ENCODE measurements around the gene SETD7.

SETD7 gene

DNA sequence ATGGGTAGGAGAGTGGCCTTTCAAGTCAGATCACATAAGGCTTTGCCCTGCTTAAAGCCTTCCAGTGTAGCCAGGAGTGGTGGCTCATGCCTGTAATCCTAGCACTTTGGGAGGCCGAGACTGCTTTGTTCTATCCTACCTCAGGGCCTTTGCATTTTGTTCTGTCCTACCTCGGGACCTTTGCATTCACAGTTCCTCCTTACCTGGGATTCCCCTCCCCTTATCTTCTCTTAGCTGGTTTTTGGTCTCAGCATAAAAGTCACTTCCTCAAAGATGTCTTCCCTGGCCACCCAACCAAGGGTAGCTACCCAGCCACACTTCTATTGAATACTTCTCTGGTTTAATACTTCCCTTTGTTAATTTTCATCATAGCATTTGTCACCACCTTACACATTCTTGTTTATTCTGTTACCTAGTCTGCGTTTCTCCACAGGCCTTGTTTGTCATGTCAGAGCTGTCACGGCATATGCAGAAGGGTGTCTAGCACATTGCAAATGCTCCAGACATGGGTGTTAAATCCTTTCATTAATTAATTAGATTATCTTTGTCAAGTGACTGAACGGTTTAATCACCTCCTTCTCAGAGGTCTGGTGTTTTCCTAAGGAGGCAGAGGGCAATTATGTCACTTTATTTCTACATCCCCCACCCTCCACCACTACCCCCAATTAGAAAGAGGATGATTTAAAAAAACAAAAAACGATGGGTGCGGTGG lies 11.3 kb upstream of the SETD7 start:
- no peak for TF ChIP-seq ZFX (IDR thresholded peaks at IDR 0.05)
- TF ChIP-seq, protein P1, sequence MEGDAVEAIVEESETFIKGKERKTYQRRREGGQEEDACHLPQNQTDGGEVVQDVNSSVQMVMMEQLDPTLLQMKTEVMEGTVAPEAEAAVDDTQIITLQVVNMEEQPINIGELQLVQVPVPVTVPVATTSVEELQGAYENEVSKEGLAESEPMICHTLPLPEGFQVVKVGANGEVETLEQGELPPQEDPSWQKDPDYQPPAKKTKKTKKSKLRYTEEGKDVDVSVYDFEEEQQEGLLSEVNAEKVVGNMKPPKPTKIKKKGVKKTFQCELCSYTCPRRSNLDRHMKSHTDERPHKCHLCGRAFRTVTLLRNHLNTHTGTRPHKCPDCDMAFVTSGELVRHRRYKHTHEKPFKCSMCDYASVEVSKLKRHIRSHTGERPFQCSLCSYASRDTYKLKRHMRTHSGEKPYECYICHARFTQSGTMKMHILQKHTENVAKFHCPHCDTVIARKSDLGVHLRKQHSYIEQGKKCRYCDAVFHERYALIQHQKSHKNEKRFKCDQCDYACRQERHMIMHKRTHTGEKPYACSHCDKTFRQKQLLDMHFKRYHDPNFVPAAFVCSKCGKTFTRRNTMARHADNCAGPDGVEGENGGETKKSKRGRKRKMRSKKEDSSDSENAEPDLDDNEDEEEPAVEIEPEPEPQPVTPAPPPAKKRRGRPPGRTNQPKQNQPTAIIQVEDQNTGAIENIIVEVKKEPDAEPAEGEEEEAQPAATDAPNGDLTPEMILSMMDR (conservative IDR thresholded peaks at IDR 0.05) = no peak
- H3K27ac ChIP-seq = no peak overlapping the region

DNA sequence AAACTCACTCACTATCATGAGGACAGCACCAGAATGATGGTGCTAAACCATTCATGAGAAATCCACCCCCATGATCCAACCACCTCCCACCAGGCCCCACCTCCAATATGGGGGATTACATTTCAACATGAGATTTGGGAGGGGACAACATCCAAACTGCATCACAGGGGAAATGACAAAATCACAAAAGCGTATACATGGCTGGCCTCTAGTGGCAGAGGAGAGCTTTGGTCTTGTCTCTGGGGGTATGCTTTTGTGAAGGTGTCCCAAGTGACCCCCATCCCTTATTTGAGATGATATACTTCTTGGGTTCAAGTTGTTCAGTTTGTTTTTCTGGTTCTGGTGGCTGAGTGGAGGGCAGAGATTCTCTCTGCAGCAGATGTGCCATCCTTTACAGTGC lies 8.5 kb upstream of the SETD7 start:
- no peak for TF ChIP-seq ZFX (IDR thresholded peaks at IDR 0.05)
- TF ChIP-seq, protein P1 (conservative IDR thresholded peaks at IDR 0.05) = no peak; the same call in none of the 2 replicates
- no peak overlapping the region for H3K27ac ChIP-seq

DNA sequence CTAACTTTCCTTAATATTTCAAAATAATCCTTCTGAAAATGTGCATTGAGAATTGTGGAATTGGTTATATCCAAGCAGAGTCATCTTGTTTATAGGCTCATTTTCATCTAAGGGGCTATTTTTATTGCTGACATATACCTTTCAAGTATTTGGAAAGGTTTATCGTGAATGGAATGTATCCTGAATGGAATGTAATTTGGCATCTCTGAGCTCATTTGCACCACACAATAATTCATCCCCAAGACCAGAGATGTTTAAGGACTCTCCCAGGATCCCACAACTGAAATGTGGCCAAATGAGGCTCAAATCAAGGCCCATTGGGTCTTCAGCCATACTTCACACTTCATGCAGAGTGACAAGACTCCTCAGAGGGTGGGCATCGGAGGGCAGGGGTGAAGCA lies 7.5 kb upstream of the SETD7 start:
- no peak overlapping the region for H3K27ac ChIP-seq
- TF ChIP-seq, protein P1 (conservative IDR thresholded peaks at IDR 0.05) = no peak
- TF ChIP-seq ZFX (IDR thresholded peaks at IDR 0.05) = no peak

DNA sequence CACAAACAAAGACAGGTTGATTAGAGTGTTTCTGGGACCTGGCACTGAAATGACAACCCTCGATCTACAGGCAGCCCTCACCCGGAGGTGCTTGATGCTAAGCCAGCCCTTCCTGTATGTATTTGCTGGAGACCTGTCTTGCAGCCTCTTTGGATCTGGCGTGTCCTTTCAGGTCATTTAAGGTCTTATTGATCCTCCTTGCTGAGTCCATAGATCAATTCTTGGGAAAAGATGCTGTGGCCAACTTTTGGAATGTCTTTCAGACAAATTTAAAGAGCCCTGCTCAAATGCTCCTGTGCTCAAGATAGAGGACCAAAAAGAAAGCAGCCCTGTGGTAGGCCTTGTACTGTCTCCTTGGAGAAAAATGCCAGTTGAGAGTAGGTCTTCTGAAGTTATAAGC lies 6.8 kb upstream of the SETD7 start:
- no peak for TF ChIP-seq ZFX (IDR thresholded peaks at IDR 0.05)
- TF ChIP-seq, protein P1 (conservative IDR thresholded peaks at IDR 0.05) = no peak

DNA sequence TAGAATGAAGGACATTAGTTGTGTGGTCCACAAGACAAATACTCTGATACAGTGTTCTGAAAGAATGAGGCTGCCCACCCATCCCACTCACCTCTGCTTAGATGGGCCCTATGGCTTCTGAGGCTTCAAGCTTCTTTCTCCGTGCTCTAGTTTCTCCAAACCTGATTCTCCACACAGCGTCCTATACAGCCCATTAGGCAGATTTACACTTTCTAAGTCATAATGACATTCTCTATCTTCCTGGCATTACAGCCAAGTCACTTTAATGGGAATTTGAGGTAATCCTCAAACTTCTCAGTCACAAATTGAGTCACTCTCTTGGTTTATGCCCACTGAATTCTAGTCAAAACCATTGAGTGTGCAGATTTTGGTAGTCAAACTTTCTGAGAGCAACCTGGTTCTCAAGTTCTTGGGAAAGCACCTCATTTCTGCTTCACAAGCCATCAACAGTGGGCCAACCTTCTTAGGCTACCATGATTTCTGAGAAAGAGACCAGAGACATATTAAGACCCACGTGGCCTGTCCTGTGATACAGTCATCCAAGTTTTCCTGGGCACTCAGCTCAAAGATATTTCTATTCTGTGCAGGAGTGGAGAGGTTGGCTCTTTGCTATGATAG lies 6.2 kb upstream of the SETD7 start:
- H3K27ac ChIP-seq = no peak overlapping the region
- no peak for TF ChIP-seq ZFX (IDR thresholded peaks at IDR 0.05)
- TF ChIP-seq, protein P1 (conservative IDR thresholded peaks at IDR 0.05) = no peak

More for the DNA sequence above, 6.8 kb upstream of the SETD7 start:
- H3K27ac ChIP-seq = no peak overlapping the region

DNA sequence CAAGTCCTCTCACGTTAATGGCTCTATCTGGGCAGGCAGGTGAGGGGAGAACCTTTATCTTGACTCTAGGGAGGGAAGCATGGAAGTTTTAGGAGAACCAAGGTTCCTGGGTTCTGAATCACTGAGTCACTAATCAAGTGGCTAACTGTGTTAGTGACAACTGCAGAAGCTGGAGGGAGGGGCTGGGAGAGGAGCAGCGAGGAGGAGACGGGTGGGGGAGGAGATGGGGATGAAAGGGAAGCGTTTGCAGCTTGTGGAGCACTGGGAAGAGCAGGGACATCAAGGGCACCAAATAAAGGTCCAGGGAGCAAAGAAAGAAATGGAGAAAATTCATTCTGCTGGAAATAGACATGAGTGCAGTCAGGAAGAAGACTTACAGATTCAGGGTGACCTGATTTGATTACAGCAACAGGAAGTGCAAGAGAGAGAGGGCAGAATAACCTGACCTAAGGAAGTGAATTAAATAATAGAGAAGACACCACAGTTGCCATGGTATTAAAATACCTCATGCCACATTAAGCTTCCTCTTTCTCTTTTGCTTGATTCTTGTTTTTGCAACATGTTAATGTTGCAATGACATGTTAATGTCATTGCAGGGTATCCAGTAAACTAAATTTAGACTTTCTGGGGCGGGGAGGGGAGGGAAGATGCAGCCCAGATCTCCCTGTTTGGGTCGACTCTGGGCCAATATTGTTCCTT lies 4.5 kb upstream of the SETD7 start:
- no peak for TF ChIP-seq ZFX (IDR thresholded peaks at IDR 0.05)
- TF ChIP-seq, protein P1 (conservative IDR thresholded peaks at IDR 0.05) = no peak
- H3K27ac ChIP-seq = no peak overlapping the region

DNA sequence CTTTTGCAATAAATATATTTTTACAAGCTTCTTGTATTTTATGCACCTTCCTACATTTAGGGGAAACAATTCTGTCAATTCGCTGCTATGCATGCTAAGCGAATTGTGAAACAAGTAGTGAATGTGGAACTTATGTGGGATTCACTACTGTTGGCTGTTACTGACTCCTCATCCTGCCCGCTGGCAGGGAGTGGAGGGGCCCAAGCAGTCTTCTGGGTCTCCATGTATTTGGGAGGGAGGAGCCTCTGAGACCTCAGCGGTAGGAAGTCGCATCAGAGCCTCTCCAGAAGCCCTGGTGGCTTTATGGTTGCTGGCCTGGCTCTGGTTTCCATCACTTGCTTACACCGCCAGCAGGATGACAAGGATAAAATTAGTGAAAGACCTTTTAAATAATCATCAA lies 3.7 kb upstream of the SETD7 start:
- TF ChIP-seq ZFX (IDR thresholded peaks at IDR 0.05) = no peak
- TF ChIP-seq, protein P1 (conservative IDR thresholded peaks at IDR 0.05) = no peak
- H3K27ac ChIP-seq = no peak overlapping the region

Data from C4-2B (cell line).